NT2/D1 (cell line): ENCODE results near the gene CDH24.

Experiments used
- SUZ12 ChIP-seq: IDR thresholded peaks from 2 replicates; pipeline ENCODE4 v1.6.1; 2011; ENCODE audit not compliant: insufficient read length, insufficient read depth; ENCODE audit errors: extremely low read depth
- YY1 ChIP-seq: IDR thresholded peaks from 2 replicates; pipeline ENCODE4 v1.6.1; 2011; ENCODE audit not compliant: insufficient read length, insufficient read depth
- ZNF274 ChIP-seq: IDR thresholded peaks from 2 replicates; pipeline ENCODE4 v1.6.1; 2011; ENCODE audit warnings: mild to moderate bottlenecking, low read depth, low read length

- no peak for TF ChIP-seq YY1
- no peak for TF ChIP-seq ZNF274
- TF ChIP-seq SUZ12 = no peak
Measured at GRCh38 chr14:23057757-23058653, 685 bp upstream of the CDH24 start.
